ENCODE data around the gene FHIP2A.
"Not testable (repeated sequence)": the region's sequence is repeated elsewhere in the genome, so short reads cannot be mapped to it uniquely, and the experiment has no call there.

The FHIP2A gene

GRCh38 chr10:114821293-114821914 lies at the start of gene FHIP2A:
Gene FHIP2A, plus strand, starts transcription at chr10:114821780. Its CDS starts 299 bp downstream, at chr10:114822079.
- TF ChIP-seq CTCF (IDR thresholded peaks at IDR 0.05; ENCODE audit: low read depth, low read length): no peak
- peak within 1 kb of the TSS; percentile 87 for H3K4me3 ChIP-seq (ENCODE audit: low read depth, low read length)

GRCh38 chr10:114772496-114773196 lies 48.9 kb upstream of the FHIP2A start:
- no peak overlapping the region for H3K4me3 ChIP-seq (ENCODE audit: low read depth, low read length)
- no peak for TF ChIP-seq CTCF (IDR thresholded peaks at IDR 0.05; ENCODE audit: low read depth, low read length)

GRCh38 chr10:114773197-114773532 lies 48.4 kb upstream of the FHIP2A start:
- TF ChIP-seq CTCF (IDR thresholded peaks at IDR 0.05; ENCODE audit: low read depth, low read length): no peak
- no peak overlapping the region for H3K4me3 ChIP-seq (ENCODE audit: low read depth, low read length)

- not testable (repeated sequence) for H3K4me3 ChIP-seq (ENCODE audit: low read depth, low read length)
These were observed 46.5 kb upstream of the FHIP2A start for GRCh38 chr10:114775082-114775481.

GRCh38 chr10:114777415-114777814 lies 44.2 kb upstream of the FHIP2A start:
- no peak for TF ChIP-seq CTCF (IDR thresholded peaks at IDR 0.05; ENCODE audit: low read depth, low read length)
- H3K4me3 ChIP-seq (ENCODE audit: low read depth, low read length): no peak overlapping the region

GRCh38 chr10:114779803-114780576 lies 41.6 kb upstream of the FHIP2A start:
- no peak overlapping the region for H3K4me3 ChIP-seq (ENCODE audit: low read depth, low read length)
- TF ChIP-seq CTCF (IDR thresholded peaks at IDR 0.05; ENCODE audit: low read depth, low read length): no peak

GRCh38 chr10:114780577-114781184 lies 40.9 kb upstream of the FHIP2A start:
- TF ChIP-seq CTCF (IDR thresholded peaks at IDR 0.05; ENCODE audit: low read depth, low read length): no peak
- H3K4me3 ChIP-seq (ENCODE audit: low read depth, low read length): no peak overlapping the region
